ENCODE measurements around the gene COMT. TPM values are rescaled to one million over a fixed set of nuclear protein-coding genes. Genes with fewer than 3 reads are reported as not detected.

COMT gene
- total RNA-seq, 1 experiment from 2014 or later = 109 TPM

DNA sequence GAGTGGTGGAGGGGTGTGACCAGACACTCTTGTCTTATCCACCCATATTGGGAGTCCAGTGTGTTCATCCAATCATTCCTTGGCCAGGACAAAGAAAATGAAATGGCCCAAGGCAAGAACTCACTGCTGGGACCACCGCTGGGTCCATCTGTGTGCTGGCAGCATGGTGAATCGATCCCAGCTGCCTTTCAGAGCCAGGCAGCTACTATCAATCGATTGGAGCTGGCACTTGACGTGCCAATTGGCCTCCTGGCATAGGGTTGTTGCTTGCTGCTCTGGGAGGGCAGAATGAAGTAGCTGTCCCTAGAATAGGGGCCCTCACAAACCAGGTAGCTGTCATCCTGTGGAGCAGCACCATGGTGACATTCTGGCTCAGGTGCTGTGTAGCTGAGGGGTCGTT, 76.4 kb downstream of the COMT start:
- intact Hi-C loops (cut with micrococcal nuclease) = no loop called here
- H3K4me1 ChIP-seq (ENCODE audit: control insufficient read depth in 1 of 2, insufficient read depth in 2 of 2, low read length in 2 of 2) = peaks cover 20 to 39% of the 10 kb centered on the region in 2 experiments; a peak in 3 of 4 replicates

More for the DNA sequence above, 76.4 kb downstream of the COMT start:
- Histone ChIP-seq H3K79me2 (ENCODE audit: insufficient read depth, low read length) (peaks cover 19% of the 10 kb centered on the region), H3K9ac (ENCODE audit: low read length) (no peak overlapping the region), H3K27me3 (ENCODE audit: insufficient read depth, low read length) (no peaks in the 10 kb centered on the region), H3K36me3 (ENCODE audit: control insufficient read depth in 1 of 2, insufficient read depth in 2 of 2, low read length in 2 of 2) (no peaks in the 10 kb centered on the region), H2AFZ (ENCODE audit: low read depth, low read length, poor library complexity, severe bottlenecking) (no peak overlapping the region), H3K27ac (ENCODE audit: low read depth, low read length) (no peak overlapping the region), H3K4me2 (ENCODE audit: low read length) (peak overlapping the region; percentile 98; the same call in 1 of the 2 replicates), H3K9me3 (ENCODE audit: control insufficient read depth in 1 of 2, insufficient read depth in 1 of 2, low read depth in 1 of 2, low read length in 2 of 2) (no peaks in the 10 kb centered on the region), H4K20me1 (ENCODE audit: insufficient read depth) (no peaks in the 10 kb centered on the region), H3K9me2 (ENCODE audit: insufficient read depth) (no peaks in the 10 kb centered on the region), H3K4me3 (replicated peaks in 1 of 2; ENCODE audit: low read depth in 1 of 2, low read length in 2 of 2) (no peak overlapping the region)
- ChIA-PET RAD21 (ENCODE audit: low non-redundant PET in 1 of 2, low total read pairs in 2 of 2, uncharacterized antibody in 2 of 2, unreplicated experiment in 2 of 2) (no interaction called here), POLR2A (no interaction called here), CTCF (no interaction called here)
- TF ChIP-seq CBX3 (IDR thresholded peaks at IDR 0.05; ENCODE audit: low read depth) (no peak), FOSL1 (IDR thresholded peaks at IDR 0.05; ENCODE audit: low read depth) (no peak)
- no peak for DNase-seq (ENCODE audit: low read depth, low spot score)
- BruUV-seq (replicated peaks) = no TSS peak
- no peak for ATAC-seq

Small RNA genes within 50 kb of the gene (microRNA-seq; reads per million reads assigned to microRNA genes)
- not detected for gene MIR4761 (ENCODE audit: borderline number of aligned reads)

Other genes starting within 250 kb of the COMT start
- gene SEPTIN5, start 227.3 kb upstream of the COMT start, total RNA-seq (2021; ENCODE audit: unreplicated experiment) = 9.0 TPM
- gene GP1BB, start 218.2 kb upstream of the COMT start, total RNA-seq (2021; ENCODE audit: unreplicated experiment) = 4.8 TPM
- 3.9 TPM for gene TBX1, start 181.0 kb upstream of the COMT start, total RNA-seq (2021; ENCODE audit: unreplicated experiment)
- gene GNB1L, start 86.9 kb upstream of the COMT start, total RNA-seq (2021; ENCODE audit: unreplicated experiment) = 12.1 TPM
- 24.6 TPM for gene RTL10, start 86.9 kb upstream of the COMT start, total RNA-seq (2021; ENCODE audit: unreplicated experiment)
- 19.7 TPM for gene TXNRD2, start within 50 bp of the COMT start, total RNA-seq (2021; ENCODE audit: unreplicated experiment)
- gene ARVCF, start 75.1 kb downstream of the COMT start, total RNA-seq (2021; ENCODE audit: unreplicated experiment) = 42.8 TPM
- 17.0 TPM for gene TANGO2, start 79.3 kb downstream of the COMT start, total RNA-seq (2021; ENCODE audit: unreplicated experiment)
- 43.8 TPM for gene DGCR8, start 138.5 kb downstream of the COMT start, total RNA-seq (2021; ENCODE audit: unreplicated experiment)
- gene RANBP1, start 174.3 kb downstream of the COMT start, total RNA-seq (2021; ENCODE audit: unreplicated experiment) = 351 TPM
- 67.3 TPM for gene TRMT2A, start 175.5 kb downstream of the COMT start, total RNA-seq (2021; ENCODE audit: unreplicated experiment)
- gene ZDHHC8, start 190.0 kb downstream of the COMT start, total RNA-seq (2021; ENCODE audit: unreplicated experiment) = 89.3 TPM
- not detected for gene CCDC188, start 209.3 kb downstream of the COMT start, total RNA-seq (2021; ENCODE audit: unreplicated experiment)